Osteoblast (primary cell): ENCODE results near the gene GRID1. TPM values are rescaled to one million over a fixed set of nuclear protein-coding genes. Genes with fewer than 3 reads are reported as not detected.

Source experiments
- DNase-seq: peaks from one replicate; pipeline ENCODE4 v3.0.0; 2011; ENCODE audit warnings: low spot score, mixed read lengths; ENCODE audit not compliant: insufficient read length; ENCODE audit errors: missing footprints
- H2AFZ ChIP-seq: 2 replicates; pipeline ENCODE4 v1.6.0; 2011; ENCODE audit warnings: mild to moderate bottlenecking, low read length
- H3K27ac ChIP-seq: 2 replicates; pipeline ENCODE4 v1.5.1; 2011; ENCODE audit warnings: mild to moderate bottlenecking, low read depth, low read length, moderate library complexity
- H3K27me3 ChIP-seq: 2 replicates; pipeline ENCODE4 v1.6.0; 2012; ENCODE audit warnings: mild to moderate bottlenecking, control low read depth, inconsistent platforms, low read length, moderate library complexity; ENCODE audit not compliant: insufficient read depth
- H3K36me3 ChIP-seq: 2 replicates; pipeline ENCODE4 v1.5.1; 2011; ENCODE audit warnings: mild to moderate bottlenecking, low read length, control low read depth, moderate library complexity; ENCODE audit not compliant: insufficient read depth
- H3K4me1 ChIP-seq: 2 replicates; pipeline ENCODE4 v1.5.1; 2011; ENCODE audit warnings: mild to moderate bottlenecking, low read length, control low read depth, moderate library complexity; ENCODE audit not compliant: insufficient read depth
- H3K4me2 ChIP-seq: 2 replicates; pipeline ENCODE4 v1.6.0; 2011; ENCODE audit warnings: mild to moderate bottlenecking, low read length; ENCODE audit not compliant: insufficient read depth
- H3K4me3 ChIP-seq: fragments of 200-600 bp; sonication (generic); 3 replicates; pipeline ENCODE4 v1.5.1; 2012; ENCODE audit warnings: mild to moderate bottlenecking, low read length, inconsistent platforms; ENCODE audit not compliant: insufficient read depth
- H3K79me2 ChIP-seq: 2 replicates; pipeline ENCODE4 v1.6.0; 2012; ENCODE audit warnings: mild to moderate bottlenecking, low read length, control low read depth, inconsistent platforms; ENCODE audit not compliant: insufficient read depth
- H3K9me3 ChIP-seq: 2 replicates; pipeline ENCODE4 v1.5.1; 2011; ENCODE audit warnings: low read depth, low read length, control low read depth
- H4K20me1 ChIP-seq: 2 replicates; pipeline ENCODE4 v1.6.0; 2012; ENCODE audit warnings: mild to moderate bottlenecking, low read length, control low read depth; ENCODE audit not compliant: insufficient read depth
- CTCF ChIP-seq: IDR thresholded peaks from 2 replicates; pipeline ENCODE4 v1.5.1; 2011; ENCODE audit warnings: mild to moderate bottlenecking, low read depth, low read length, moderate library complexity; ENCODE audit errors: extremely low read depth
- total RNA-seq: library from RNA; depleted of rRNA; stranded (reverse); fragments of >200 nt; gene quantifications from 2 replicates; pipeline ENCODE4 v1.2.3, GENCODE V29; 2012

GRID1 gene
- total RNA-seq, 1 donor: not detected

DNA sequence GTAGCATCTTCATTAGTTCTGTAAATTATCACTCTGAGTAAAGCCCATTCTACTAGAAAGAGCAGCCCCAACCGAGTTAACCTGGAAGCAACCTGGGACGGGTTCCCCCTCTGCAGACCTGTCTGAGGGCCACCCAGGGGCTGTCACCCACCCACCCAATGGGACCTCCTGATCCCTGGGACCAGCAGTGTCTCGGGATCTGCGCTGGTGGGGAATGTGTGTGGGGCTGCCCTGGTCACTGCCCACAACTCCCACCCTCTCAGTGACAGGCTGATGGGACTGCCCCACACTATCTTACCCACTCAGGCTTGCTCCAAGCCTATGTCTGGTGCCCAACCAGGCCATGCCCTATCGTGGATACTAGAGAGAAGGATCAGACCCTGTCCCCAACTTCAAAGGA, 215.0 kb downstream of the GRID1 start:
- Histone ChIP-seq H3K9me3 (no peaks in the 10 kb centered on the region), H3K4me1 (no peaks in the 10 kb centered on the region), H3K27ac (no peak overlapping the region), H3K27me3 (no peaks in the 10 kb centered on the region), H3K4me2 (no peak overlapping the region), H4K20me1 (no peaks in the 10 kb centered on the region), H3K79me2 (no peaks in the 10 kb centered on the region), H2AFZ (no peak overlapping the region), H3K4me3 (no peak overlapping the region), H3K36me3 (no peaks in the 10 kb centered on the region)
- TF ChIP-seq CTCF: no peak
- no peak for DNase-seq

- H3K36me3 ChIP-seq: no peaks in the 10 kb centered on the region
- no peak overlapping the region for H2AFZ ChIP-seq
- no peak overlapping the region for H3K4me2 ChIP-seq
- no peaks in the 10 kb centered on the region for H3K27me3 ChIP-seq
- DNase-seq: no peak
- no peaks in the 10 kb centered on the region for H4K20me1 ChIP-seq
- no peaks in the 10 kb centered on the region for H3K79me2 ChIP-seq
- H3K4me3 ChIP-seq: no peak overlapping the region
- TF ChIP-seq CTCF: no peak
- no peak overlapping the region for H3K27ac ChIP-seq
- no peaks in the 10 kb centered on the region for H3K9me3 ChIP-seq
- H3K4me1 ChIP-seq: no peaks in the 10 kb centered on the region
These were observed 217.3 kb downstream of the GRID1 start for GRCh38 chr10:86149257-86149656.

- Histone ChIP-seq H3K9me3 (no peaks in the 10 kb centered on the region), H3K4me1 (no peaks in the 10 kb centered on the region), H2AFZ (no peak overlapping the region), H3K36me3 (no peaks in the 10 kb centered on the region), H3K4me2 (no peak overlapping the region), H3K79me2 (no peaks in the 10 kb centered on the region), H3K4me3 (no peak overlapping the region), H3K27me3 (no peaks in the 10 kb centered on the region), H4K20me1 (no peaks in the 10 kb centered on the region), H3K27ac (no peak overlapping the region)
- TF ChIP-seq CTCF: no peak
- DNase-seq: no peak
These were observed 218.5 kb downstream of the GRID1 start for GRCh38 chr10:86148117-86148516.

GRCh38 chr10:86144301-86144700, 222.3 kb downstream of the GRID1 start:
- Histone ChIP-seq H3K36me3 (no peaks in the 10 kb centered on the region), H3K27ac (no peak overlapping the region), H3K4me1 (no peaks in the 10 kb centered on the region), H3K27me3 (no peaks in the 10 kb centered on the region), H3K4me2 (no peak overlapping the region), H2AFZ (no peak overlapping the region), H3K79me2 (no peaks in the 10 kb centered on the region), H3K4me3 (no peak overlapping the region), H3K9me3 (no peaks in the 10 kb centered on the region), H4K20me1 (no peaks in the 10 kb centered on the region)
- no peak for TF ChIP-seq CTCF
- no peak for DNase-seq
